HepG2 (cell line): ENCODE measurements around the gene SPATA32. TPM values are rescaled to one million over a fixed set of nuclear protein-coding genes. Genes with fewer than 3 reads are reported as not detected.
A peak's percentile ranks its signal among the peaks of the same experiment; 100 is the strongest.

Source experiments
- AKAP8 ChIP-seq: sonication (generic); formaldehyde crosslinking; IDR thresholded peaks from 2 replicates; pipeline ENCODE4 v1.5.1; 2020; ENCODE audit warnings: mild to moderate bottlenecking, missing genetic modification reagents
- HMGA1 ChIP-seq: sonication (generic); formaldehyde crosslinking; conservative IDR thresholded peaks from 2 replicates; pipeline ENCODE4 v1.4.0; 2020; ENCODE audit warnings: missing genetic modification reagents
- KDM5B ChIP-seq: sonication (generic); formaldehyde crosslinking; IDR thresholded peaks from 2 replicates; pipeline ENCODE4 v1.4.0; 2020; ENCODE audit warnings: missing genetic modification reagents, mild to moderate bottlenecking, borderline replicate concordance
- KLF11 ChIP-seq: IDR thresholded peaks from 2 replicates; pipeline ENCODE4 v1.6.1; 2016; ENCODE audit warnings: missing compliant biosample characterization
- MIXL1 ChIP-seq: IDR thresholded peaks from 2 replicates; pipeline ENCODE4 v1.6.1; 2016
- MTA3 ChIP-seq: sonication (generic); formaldehyde crosslinking; IDR thresholded peaks from 2 replicates; pipeline ENCODE4 v1.4.0; 2020; ENCODE audit warnings: missing genetic modification reagents
- POLR2A ChIP-seq, 2 experiments: IDR thresholded peaks; 2 replicates each; pipeline ENCODE4 v1.6.1; 2011; ENCODE audit warnings: low read depth in 2 of 2, low read length in 2 of 2, mild to moderate bottlenecking in 1 of 2, moderate library complexity in 1 of 2; ENCODE audit not compliant: insufficient read depth in 1 of 2
- RELA ChIP-seq: sonication (generic); formaldehyde crosslinking; IDR thresholded peaks from 2 replicates; pipeline ENCODE4 v1.4.0; 2020; ENCODE audit warnings: missing genetic modification reagents
- SAP130 ChIP-seq: IDR thresholded peaks from 2 replicates; pipeline ENCODE4 v1.6.1; 2016; ENCODE audit warnings: low read depth
- SOX13 ChIP-seq, 3 experiments: fragments of 450-650 bp in 1 of 3; sonication (generic) in 1 of 3; formaldehyde crosslinking in 1 of 3; IDR thresholded peaks in 2 of 3; conservative IDR thresholded peaks in 1 of 3; 2 replicates each; pipeline versions ENCODE4 v1.5.0 to v1.6.1; 2016 to 2020; ENCODE audit warnings: antibody characterized with exemption in 1 of 3, mild to moderate bottlenecking in 1 of 3, missing compliant biosample characterization in 1 of 3, missing genetic modification reagents in 1 of 3, moderate library complexity in 1 of 3
- SRY ChIP-seq: sonication (generic); formaldehyde crosslinking; IDR thresholded peaks from 2 replicates; pipeline ENCODE4 v1.8.0; 2022; ENCODE audit warnings: mild to moderate bottlenecking, missing genetic modification reagents
- TAF1 ChIP-seq: sonication (generic); formaldehyde crosslinking; IDR thresholded peaks from 2 replicates; pipeline ENCODE4 v1.4.0; 2020; ENCODE audit warnings: missing genetic modification reagents
- ZFAT ChIP-seq: sonication (generic); formaldehyde crosslinking; conservative IDR thresholded peaks from 2 replicates; pipeline ENCODE4 v1.8.1; 2023; ENCODE audit warnings: missing genetic modification reagents, inconsistent platforms
- ZFP62 ChIP-seq: sonication (generic); formaldehyde crosslinking; IDR thresholded peaks from 2 replicates; pipeline ENCODE4 v1.4.0; 2020; ENCODE audit warnings: missing genetic modification reagents
- ZNF224 ChIP-seq: sonication (generic); formaldehyde crosslinking; IDR thresholded peaks from 2 replicates; pipeline ENCODE4 v1.5.0; 2020; ENCODE audit warnings: mild to moderate bottlenecking, missing genetic modification reagents
- ZNF354B ChIP-seq: sonication (generic); formaldehyde crosslinking; IDR thresholded peaks from 2 replicates; pipeline ENCODE4 v1.8.0; 2022; ENCODE audit warnings: mild to moderate bottlenecking, missing genetic modification reagents
- ZNF512 ChIP-seq: sonication (generic); formaldehyde crosslinking; IDR thresholded peaks from 2 replicates; pipeline ENCODE4 v1.4.0; 2020; ENCODE audit warnings: mild to moderate bottlenecking, missing genetic modification reagents
- ZNF629 ChIP-seq: sonication (generic); formaldehyde crosslinking; conservative IDR thresholded peaks from 2 replicates; pipeline ENCODE4 v1.5.0; 2020; ENCODE audit warnings: missing genetic modification reagents
- ZNF660 ChIP-seq: sonication (generic); formaldehyde crosslinking; IDR thresholded peaks from 2 replicates; pipeline ENCODE4 v1.5.1; 2020; ENCODE audit warnings: mild to moderate bottlenecking, low read depth, missing genetic modification reagents, borderline replicate concordance
- ZNF674 ChIP-seq: sonication (generic); formaldehyde crosslinking; IDR thresholded peaks from 2 replicates; pipeline ENCODE4 v1.5.0; 2020; ENCODE audit warnings: low read depth, mild to moderate bottlenecking, missing genetic modification reagents
- ZNF75D ChIP-seq: sonication (generic); formaldehyde crosslinking; IDR thresholded peaks from 2 replicates; pipeline ENCODE4 v1.8.1; 2023; ENCODE audit warnings: missing genetic modification reagents, mild to moderate bottlenecking, borderline replicate concordance
- ZNF776 ChIP-seq: sonication (generic); formaldehyde crosslinking; IDR thresholded peaks from 2 replicates; pipeline ENCODE4 v1.4.0; 2020; ENCODE audit warnings: mild to moderate bottlenecking, missing genetic modification reagents
- ZNF800 ChIP-seq: sonication (generic); formaldehyde crosslinking; IDR thresholded peaks from 2 replicates; pipeline ENCODE4 v1.4.0; 2020; ENCODE audit warnings: missing genetic modification reagents
- ZNF850 ChIP-seq: sonication (generic); formaldehyde crosslinking; conservative IDR thresholded peaks from 2 replicates; pipeline ENCODE4 v1.9.0; 2021; ENCODE audit warnings: mild to moderate bottlenecking, missing genetic modification reagents
- polyA plus RNA-seq, 8 experiments: library from polyadenylated mRNA; depleted of rRNA in 3 of 8; stranded (reverse) in 7 of 8; unstranded in 1 of 8; fragments of >200 nt; fragmentation: Illumina TruSeq in 4 of 8; extraction: Trizol in 4 of 8; gene quantifications; 2 replicates each; pipeline versions ENCODE4 v1.2.1 to v1.2.3, GENCODE V29; 2011 to 2016; ENCODE audit warnings: low read depth in 4 of 8, missing spikeins in 1 of 8, mixed read lengths in 1 of 8; ENCODE audit not compliant: insufficient read depth in 1 of 8
- total RNA-seq, 5 experiments: library from RNA; depleted of rRNA; stranded (reverse); fragments of >200 nt; fragmentation: Illumina TruSeq; extraction: Trizol; gene quantifications; 2 replicates each; pipeline ENCODE4 v1.2.3, GENCODE V29; 2016; ENCODE audit warnings: low read depth in 1 of 5
- TF ChIP-seq, protein P1 (sequence below): sonication (generic); formaldehyde crosslinking; IDR thresholded peaks from 2 replicates; pipeline ENCODE4 v1.8.0; 2022; ENCODE audit warnings: mild to moderate bottlenecking, missing genetic modification reagents
- TF ChIP-seq, protein P2 (sequence below): sonication (generic); formaldehyde crosslinking; IDR thresholded peaks from 2 replicates; pipeline ENCODE4 v1.4.0; 2020; ENCODE audit warnings: missing genetic modification reagents

Gene SPATA32
- total and polyA plus RNA-seq, 2 of the 13 experiments (the other 11 are each of a cell fraction or from before 2014, with no cell fraction given), result not detected

DNA sequence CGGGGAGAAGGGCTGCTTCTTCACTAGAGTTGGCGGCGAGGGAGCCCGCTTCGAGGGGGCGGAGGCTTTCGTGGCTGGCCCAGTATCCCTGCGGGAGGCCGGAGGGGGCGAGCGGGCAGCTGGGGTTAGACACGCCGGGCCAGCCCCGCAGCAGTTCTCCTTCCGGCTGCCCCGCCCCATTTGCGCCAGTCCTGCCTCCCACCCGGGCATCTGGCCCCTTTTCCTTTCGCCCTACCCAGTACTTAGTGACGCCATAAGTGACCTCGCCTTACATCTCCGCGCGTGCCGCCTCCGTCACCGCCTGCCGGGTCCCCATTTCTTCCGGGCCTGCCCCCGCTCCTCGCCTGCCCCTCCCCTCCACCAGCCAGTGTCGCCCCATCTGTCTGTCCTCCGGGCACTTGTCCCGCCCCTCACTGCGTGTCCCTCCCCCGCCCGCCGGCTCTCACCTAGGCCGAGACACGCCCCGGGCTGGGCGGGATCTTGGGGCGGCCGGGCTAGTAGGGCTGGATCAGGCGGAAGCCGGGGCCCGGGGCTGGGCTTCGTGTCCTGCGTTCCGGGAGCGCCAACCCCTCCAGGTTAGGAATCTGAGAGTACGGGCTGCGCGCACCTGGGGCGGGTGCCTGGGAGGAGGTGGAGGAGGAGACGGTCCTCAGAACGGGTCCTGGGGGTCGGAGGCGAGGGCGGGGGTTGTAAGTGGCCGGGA, 14.3 kb downstream of the SPATA32 start (continued):
- TF ChIP-seq ZFAT (no peak), ZNF674 (no peak), ZNF75D (CRISPR knock-in tag) (no peak), ZNF800 (CRISPR knock-in tag) (peak; percentile 95), ZNF354B (CRISPR knock-in tag) (no peak), SOX13 (IDR thresholded peaks at IDR 0.05) (no peak), SOX13 (CRISPR knock-in tag; conservative IDR thresholded peaks at IDR 0.05 in 1 of 2, IDR thresholded peaks at IDR 0.05 in 1 of 2) (peak in 1 of 2 experiments; percentile 32; a peak in 2 of 4 replicates), AKAP8 (CRISPR knock-in tag) (no peak), MIXL1 (CRISPR knock-in tag) (no peak), ZNF660 (CRISPR knock-in tag) (no peak), ZNF512 (CRISPR knock-in tag) (no peak), ZFP62 (CRISPR knock-in tag) (no peak), ZNF629 (no peak), ZNF850 (no peak), POLR2A (IDR thresholded peaks at IDR 0.05; ENCODE audit: insufficient read depth in 1 of 2, low read depth in 2 of 2, low read length in 2 of 2) (peak; percentile 44 to 62; a peak in 3 of 4 replicates), MTA3 (CRISPR knock-in tag) (no peak), TAF1 (peak; percentile 60; the same call in 1 of the 2 replicates), KDM5B (CRISPR knock-in tag) (peak; percentile 39), SRY (CRISPR knock-in tag) (peak; percentile 62; the same call in 1 of the 2 replicates), ZNF224 (no peak), KLF11 (CRISPR knock-in tag) (no peak), HMGA1 (no peak), SAP130 (CRISPR knock-in tag) (peak; percentile 78), ZNF776 (CRISPR knock-in tag) (no peak), RELA (no peak)
- TF ChIP-seq, protein P1, sequence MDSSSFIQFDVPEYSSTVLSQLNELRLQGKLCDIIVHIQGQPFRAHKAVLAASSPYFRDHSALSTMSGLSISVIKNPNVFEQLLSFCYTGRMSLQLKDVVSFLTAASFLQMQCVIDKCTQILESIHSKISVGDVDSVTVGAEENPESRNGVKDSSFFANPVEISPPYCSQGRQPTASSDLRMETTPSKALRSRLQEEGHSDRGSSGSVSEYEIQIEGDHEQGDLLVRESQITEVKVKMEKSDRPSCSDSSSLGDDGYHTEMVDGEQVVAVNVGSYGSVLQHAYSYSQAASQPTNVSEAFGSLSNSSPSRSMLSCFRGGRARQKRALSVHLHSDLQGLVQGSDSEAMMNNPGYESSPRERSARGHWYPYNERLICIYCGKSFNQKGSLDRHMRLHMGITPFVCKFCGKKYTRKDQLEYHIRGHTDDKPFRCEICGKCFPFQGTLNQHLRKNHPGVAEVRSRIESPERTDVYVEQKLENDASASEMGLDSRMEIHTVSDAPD (CRISPR knock-in tag), result peak; percentile 53; the same call in 1 of the 2 replicates
- TF ChIP-seq, protein P2, sequence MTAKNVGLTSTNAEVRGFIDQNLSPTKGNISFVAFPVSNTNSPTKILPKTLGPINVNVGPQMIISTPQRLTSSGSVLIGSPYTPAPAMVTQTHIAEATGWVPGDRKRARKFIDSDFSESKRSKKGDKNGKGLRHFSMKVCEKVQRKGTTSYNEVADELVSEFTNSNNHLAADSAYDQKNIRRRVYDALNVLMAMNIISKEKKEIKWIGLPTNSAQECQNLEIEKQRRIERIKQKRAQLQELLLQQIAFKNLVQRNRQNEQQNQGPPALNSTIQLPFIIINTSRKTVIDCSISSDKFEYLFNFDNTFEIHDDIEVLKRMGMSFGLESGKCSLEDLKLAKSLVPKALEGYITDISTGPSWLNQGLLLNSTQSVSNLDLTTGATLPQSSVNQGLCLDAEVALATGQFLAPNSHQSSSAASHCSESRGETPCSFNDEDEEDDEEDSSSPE (CRISPR knock-in tag), result peak; percentile 15; the same call in 1 of the 2 replicates
